ENCODE measurements around the gene TMEM52. TPM values are rescaled to one million over a fixed set of nuclear protein-coding genes. Genes with fewer than 3 reads are reported as not detected.

TMEM52 gene
- total RNA-seq, 4 donors from 2014 or later, result 2.9 to 6.4 (median 4.1) TPM

DNA sequence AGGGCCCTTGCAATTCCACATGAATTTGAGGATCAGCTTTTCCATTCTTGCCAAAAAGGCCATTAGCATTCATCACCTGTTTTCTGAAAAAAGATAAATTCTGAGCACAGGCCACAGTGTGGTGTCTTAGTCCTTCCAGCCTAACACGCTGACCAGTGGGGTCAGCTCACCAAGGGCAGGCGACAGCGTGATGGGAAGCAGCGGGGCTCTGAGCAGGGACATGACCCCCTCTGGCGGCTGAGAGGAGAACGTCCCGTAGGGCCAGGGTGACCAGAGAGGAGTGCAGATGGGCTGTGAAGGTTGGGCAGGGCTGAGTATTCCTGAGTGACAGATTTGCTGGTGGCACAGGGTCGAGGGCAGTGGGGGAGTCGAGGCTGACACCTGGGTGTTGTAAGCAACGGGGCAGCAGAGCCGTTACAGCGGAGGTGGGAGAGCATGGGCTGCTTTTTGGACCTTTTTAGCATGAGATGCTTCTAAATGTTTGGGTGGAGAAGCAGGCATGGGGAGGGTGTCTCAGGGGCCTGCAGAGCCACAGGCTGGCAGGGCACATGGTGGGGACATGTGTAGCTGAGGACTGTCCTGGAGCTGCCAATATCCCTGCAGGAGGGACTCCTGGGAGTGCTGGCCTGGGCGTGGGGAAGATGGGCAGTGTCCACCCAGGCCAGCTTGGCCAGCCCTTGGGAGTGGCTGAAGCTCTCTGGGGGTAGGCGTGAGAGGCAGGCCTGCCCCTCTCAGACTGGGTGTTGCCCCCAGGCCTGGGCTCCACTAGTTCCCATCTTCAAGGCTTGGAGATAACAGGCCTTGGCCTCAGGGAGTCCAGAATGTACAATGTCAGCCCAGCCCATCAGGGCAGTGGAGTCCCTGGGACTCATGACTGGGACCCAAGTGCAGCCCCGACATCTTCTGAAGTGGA is 12.6 kb downstream of the TMEM52 start:
- WGBS, 2 donors, result 26 to 29% methylated on average over 14 to 15 of the region's 15 CpGs
- no peak for TF ChIP-seq POLR2A (IDR thresholded peaks at IDR 0.05)
- TF ChIP-seq, protein P1, sequence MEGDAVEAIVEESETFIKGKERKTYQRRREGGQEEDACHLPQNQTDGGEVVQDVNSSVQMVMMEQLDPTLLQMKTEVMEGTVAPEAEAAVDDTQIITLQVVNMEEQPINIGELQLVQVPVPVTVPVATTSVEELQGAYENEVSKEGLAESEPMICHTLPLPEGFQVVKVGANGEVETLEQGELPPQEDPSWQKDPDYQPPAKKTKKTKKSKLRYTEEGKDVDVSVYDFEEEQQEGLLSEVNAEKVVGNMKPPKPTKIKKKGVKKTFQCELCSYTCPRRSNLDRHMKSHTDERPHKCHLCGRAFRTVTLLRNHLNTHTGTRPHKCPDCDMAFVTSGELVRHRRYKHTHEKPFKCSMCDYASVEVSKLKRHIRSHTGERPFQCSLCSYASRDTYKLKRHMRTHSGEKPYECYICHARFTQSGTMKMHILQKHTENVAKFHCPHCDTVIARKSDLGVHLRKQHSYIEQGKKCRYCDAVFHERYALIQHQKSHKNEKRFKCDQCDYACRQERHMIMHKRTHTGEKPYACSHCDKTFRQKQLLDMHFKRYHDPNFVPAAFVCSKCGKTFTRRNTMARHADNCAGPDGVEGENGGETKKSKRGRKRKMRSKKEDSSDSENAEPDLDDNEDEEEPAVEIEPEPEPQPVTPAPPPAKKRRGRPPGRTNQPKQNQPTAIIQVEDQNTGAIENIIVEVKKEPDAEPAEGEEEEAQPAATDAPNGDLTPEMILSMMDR (IDR thresholded peaks at IDR 0.05), result peak in 1 of 3 donors; percentile 56
- intact Hi-C loops (cut with DNase I; ENCODE audit: low total_unique reads), result loop anchor here (10.0 kb wide), 1 partner anchor 152 kb away; no protein-coding TSS in a partner anchor

DNA sequence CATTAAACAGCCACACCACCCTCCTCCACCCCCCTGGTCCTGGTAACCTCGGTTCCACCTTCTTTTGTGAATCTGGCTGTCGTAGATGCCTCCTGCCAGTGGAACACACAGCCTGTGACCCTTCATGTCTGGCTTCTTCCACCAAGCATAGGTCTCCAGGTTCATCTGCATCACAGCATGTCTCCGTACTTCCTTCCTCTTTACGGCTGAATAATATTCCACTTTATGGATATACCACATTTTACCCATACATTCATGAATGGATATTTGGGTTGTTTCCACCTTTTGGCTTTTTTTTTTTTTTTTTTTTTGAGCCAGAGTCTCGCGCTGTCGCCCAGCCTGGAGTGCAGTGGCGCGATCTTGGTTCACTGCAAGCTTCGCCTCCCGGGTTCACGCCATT is 15.9 kb downstream of the TMEM52 start:
- intact Hi-C loops (cut with DNase I; ENCODE audit: low total_unique reads), result loop anchor here (10.0 kb wide), 1 partner anchor 148 kb away; no protein-coding TSS in a partner anchor
- TF ChIP-seq POLR2A (IDR thresholded peaks at IDR 0.05), result no peak
- TF ChIP-seq, protein P1 (IDR thresholded peaks at IDR 0.05), result no peak
- 98% methylated on average over 12 of the region's 12 CpGs for WGBS, 2 donors
- no peak overlapping the region for H3K4me3 ChIP-seq (ENCODE audit: low read depth, poor library complexity, severe bottlenecking)
- no peak for DNase-seq (ENCODE audit: low spot score in 2 of 2)

More for the DNA sequence above, 12.6 kb downstream of the TMEM52 start:
- DNase-seq (ENCODE audit: low spot score in 2 of 2), result peak; percentile 81 to 96
- H3K4me3 ChIP-seq (ENCODE audit: low read depth, poor library complexity, severe bottlenecking), result no peak overlapping the region

DNA sequence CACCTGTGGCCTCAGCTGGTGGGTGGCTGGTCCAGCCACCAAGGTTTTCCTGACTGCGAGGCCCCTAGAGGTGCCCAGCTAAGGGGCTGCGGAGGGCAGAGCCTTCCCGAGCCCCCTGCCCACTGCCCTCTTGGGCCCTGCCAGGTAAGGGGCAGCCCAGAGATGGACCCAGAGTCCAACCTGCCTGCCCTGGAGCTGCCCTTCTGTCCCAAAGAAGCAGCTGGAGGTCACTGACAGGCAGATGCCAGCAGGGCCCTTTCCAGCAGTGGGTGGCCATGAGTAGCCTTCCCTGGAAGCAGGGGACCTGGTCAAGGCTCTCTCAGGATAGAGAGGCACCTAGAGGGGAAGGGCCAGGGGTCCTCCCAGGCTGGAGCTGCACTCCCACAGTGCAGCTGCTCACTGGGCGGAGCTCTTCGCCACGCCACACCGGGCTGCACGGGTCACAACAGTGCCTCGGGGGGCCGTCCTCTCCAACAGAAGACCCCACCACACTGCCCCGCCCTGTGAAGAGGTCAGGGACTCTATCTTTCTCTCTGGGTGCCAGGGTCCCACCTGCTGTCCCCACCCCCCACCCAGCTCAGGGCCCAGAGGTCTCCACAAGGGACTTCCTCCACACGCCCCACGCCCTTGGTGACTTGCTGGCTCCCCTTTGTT is 17.3 kb downstream of the TMEM52 start:
- WGBS, 2 donors, result 64 to 79% methylated on average over 5 to 13 of the region's 13 CpGs
- intact Hi-C loops (cut with DNase I; ENCODE audit: low total_unique reads), result loop anchor here (10.0 kb wide), 1 partner anchor 147 kb away; no protein-coding TSS in a partner anchor
- TF ChIP-seq, protein P1 (IDR thresholded peaks at IDR 0.05), result no peak
- TF ChIP-seq POLR2A (IDR thresholded peaks at IDR 0.05), result no peak
- no peak for DNase-seq (ENCODE audit: low spot score in 2 of 2)
- no peak overlapping the region for H3K4me3 ChIP-seq (ENCODE audit: low read depth, poor library complexity, severe bottlenecking)

DNA sequence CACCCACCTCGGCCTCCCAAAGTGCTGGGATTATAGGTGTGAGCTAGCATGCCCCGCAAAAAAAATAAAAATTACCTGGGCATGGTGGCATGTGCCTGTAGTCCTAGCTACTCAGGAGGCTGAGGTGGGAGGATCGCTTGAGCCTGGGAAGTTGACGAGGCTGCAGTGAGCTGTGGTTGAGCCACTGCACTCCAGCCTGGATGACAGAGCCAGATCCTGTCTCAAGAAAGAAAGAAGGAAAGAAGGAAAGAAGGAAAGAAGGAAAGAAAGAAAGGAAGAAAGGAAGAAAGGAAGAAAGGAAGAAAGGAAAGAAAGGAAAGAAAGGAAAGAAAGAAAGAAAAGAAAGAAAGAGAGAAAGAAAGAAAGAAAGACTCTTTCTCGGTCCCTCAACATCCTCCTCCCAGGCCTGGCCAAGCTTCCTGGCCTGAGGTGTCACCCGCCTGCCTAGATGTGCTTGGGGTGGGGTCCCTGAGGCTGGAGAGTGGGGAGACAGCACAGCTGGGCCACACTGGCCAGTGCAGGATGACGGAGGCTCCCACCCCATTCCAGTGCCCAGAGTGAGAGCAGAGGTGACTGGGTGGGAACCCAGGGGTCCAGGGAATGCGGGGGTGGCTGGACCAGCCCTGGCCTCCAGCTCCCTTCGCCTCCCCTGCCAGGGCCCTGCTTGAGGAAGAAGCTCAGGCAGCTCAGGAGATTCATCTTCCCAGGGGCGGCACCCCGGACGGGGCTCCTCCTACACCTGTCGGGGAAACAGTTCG is 18.0 kb downstream of the TMEM52 start:
- TF ChIP-seq POLR2A (IDR thresholded peaks at IDR 0.05), result no peak
- TF ChIP-seq, protein P1 (IDR thresholded peaks at IDR 0.05), result no peak
- DNase-seq (ENCODE audit: low spot score in 2 of 2), result no peak
- intact Hi-C loops (cut with DNase I; ENCODE audit: low total_unique reads), result loop anchor here (10.0 kb wide), 1 partner anchor 146 kb away; no protein-coding TSS in a partner anchor
- H3K4me3 ChIP-seq (ENCODE audit: low read depth, poor library complexity, severe bottlenecking), result no peak overlapping the region
- 68 to 72% methylated on average over 8 to 12 of the region's 14 CpGs for WGBS, 2 donors

DNA sequence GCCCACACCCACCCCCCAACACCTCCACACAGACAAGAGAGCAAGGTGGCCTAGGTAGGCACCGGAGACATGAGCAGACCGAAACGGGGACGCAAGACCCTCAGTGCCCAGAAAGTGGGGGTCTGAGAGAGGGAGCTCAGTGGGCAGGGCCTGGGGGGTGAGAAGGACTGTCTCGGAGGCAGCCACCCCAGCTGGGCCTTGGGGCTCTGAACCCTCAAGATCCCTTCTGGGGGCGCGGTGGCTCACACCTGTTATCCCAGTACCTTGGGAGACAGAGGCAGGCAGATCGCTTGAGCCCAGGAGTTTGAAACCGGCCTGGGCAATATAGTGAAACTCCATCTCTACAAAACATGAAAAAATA is 19.1 kb downstream of the TMEM52 start:
- no peak overlapping the region for H3K4me3 ChIP-seq (ENCODE audit: low read depth, poor library complexity, severe bottlenecking)
- WGBS, 2 donors, result 86 to 91% methylated on average over 9 of the region's 9 CpGs
- no peak for DNase-seq (ENCODE audit: low spot score in 2 of 2)
- TF ChIP-seq, protein P1 (IDR thresholded peaks at IDR 0.05), result no peak
- TF ChIP-seq POLR2A (IDR thresholded peaks at IDR 0.05), result no peak
- intact Hi-C loops (cut with DNase I; ENCODE audit: low total_unique reads), result loop anchor here (10.0 kb wide), 2 partner anchors 115 to 145 kb away; no protein-coding TSS in a partner anchor
